Activated CD4-positive, alpha-beta T cell treated with anti-CD3 and anti-CD28 coated beads for 48 hours (primary cell): Measurements from ENCODE around the gene FBN1.

Source experiments
- DNase-seq: peaks from one replicate; pipeline ENCODE4 v3.0.0-alpha.2; 2020

FBN1 gene

DNA sequence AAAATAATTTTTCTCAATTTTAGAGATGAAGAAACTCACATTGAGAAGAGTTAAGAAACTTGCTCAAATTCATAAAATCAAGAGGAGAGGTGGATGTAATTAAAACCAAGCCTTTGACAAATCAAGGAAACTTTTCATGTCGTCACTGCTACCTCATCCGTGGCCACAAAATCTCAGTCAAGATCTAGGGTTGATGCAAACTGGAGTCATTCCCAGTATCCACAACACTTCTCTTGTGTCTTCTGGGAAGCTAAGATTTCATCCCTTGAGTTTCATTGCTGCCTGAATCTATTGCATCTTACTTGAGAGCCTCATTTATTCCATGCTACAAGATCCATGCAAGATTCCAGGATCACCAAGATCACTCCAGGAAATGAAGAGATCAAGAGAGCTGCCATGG is 5.4 kb upstream of the FBN1 start:
- DNase-seq: no peak

DNA sequence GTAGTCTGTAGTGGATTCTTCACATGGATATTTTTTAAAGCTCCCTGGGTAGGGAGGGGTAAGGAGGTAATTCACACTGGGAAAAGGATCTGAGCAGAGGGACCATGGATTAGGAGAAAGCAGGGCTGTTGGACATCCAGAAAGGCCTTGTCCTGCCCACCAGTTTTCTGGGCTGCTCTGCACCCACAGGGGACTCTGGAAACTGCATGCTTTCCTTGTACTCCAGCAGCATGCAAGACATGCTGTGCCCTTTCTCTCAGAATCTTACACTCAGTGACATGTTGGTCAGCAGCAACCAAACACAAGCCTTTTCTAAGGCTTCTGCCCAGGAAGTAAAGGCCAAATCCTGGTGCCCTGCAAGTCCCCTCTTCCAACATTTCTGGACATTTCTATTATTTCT is 2.5 kb upstream of the FBN1 start:
- no peak for DNase-seq

DNA sequence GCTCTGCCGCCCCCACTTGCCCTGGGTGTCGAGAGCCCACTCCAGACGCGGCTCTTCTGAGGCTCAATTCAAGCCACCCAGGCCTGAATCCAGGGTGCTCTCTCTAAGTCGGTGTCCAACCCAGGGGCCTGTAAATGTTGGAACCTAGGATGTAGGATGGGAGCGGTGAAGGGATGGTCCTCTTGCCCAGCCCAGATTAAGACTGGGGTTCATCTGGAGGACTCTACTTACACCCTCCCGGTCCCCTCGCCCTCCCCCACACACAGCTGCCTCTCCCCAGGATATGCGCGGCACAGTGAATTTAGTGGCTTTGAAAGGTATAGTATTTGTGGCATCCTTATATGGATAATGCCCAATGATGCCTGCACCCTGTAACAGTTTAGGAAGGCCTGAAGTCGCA is 822 bp upstream of the FBN1 start:
- DNase-seq: no peak

DNA sequence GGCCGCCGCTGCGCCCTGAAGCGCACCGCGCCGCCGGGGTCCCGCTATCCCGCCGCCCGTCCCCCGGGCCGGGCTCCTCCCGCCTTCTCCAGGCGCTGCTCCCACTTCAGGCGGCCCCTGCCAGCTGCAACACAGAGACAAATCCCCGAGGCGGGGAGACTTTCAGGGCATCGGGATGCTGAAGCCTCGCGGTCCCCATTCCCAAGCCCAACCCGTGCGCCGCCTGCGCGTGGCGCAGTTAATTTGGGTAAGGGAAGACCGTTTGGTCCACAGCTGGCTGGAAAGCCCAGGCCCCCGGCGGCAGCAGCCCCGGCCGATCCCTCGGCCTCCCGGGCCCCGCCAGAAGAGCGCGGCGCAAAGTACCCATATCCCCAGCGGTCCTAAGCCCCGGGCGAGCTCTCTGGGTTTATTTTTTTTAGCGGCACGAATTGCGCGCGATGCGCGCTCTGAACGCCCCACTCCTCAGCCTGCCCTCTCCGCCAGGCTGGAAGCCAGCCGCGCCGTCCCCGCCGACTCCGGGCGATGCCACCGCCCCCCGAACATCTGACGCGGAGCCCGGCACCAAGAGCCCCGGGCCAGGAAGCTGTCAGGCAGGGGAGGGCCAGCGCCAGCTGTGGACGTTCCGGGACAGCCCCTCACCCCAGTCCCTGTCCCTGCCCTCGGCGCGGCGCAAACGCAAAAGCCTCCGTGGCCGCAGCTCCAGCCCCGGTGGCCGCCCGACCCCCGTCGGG is 517 bp downstream of the FBN1 start:
- DNase-seq: peak; percentile 17

DNA sequence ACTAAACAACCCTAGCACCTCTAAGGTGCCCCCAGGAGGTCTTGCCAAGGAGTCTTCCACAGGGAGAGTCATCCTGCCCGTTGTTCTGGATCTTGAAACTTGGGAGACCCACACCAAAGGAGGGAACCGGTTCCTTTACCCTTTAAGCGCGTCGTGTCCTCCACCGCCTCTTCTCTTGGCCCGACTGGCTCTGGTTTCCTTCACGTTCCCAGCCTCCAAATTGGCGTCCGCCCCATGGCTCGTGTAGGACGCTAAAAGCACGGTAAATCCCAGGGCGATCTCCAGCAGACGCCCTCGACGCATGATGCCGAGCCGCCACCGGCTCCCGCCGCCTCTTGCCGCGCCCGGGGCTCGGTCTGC is 1.1 kb downstream of the FBN1 start:
- DNase-seq: peak; percentile 6

DNA sequence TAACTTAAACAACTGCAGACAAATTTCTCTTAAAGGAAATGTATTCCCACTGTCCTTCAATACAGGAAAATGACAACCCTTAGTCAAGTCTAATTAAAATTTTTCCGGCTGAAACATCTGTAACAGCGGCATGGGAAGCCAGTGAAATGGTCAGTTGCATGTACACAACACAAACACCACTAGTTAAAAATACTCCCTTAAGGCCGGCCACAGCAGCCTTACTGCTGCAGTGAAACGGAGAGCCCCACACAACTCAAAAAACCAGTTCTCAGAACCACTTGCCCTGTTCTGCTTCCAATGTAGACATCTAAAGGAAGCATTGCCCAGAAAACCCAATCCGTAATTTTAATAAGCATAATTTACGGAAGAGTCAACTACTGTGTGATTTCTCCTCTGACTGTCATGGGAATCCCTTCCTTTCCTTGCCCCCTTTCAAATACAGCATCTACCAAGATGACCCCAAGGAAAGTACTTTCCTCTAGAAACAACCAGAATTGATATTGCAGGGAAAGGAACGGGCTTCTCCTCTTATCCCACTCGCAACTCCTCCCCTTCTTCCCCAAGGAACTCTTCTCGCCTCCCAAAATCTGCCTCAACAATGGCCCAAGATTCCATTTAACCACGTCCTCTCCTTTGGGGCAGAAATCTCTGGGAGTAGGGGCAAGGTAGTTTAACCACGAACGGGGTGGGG is 1.6 kb downstream of the FBN1 start:
- no peak for DNase-seq

DNA sequence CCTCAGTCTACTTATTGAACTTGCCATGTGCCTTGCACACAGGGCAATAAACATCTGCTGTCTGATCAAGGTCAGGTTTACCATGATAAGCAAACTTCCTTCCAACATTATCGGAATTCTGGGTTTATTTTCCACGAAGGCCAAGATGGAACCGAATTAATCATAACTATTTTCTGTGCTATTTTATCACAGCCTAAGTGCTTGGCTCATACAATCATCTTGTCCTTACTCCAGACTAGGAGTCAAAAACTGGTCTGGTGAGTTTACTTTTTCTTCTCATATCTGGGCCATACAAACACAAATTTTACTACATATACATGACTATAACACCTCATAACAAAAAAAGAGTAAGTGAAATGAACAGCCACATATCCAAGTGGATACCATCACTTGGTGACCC is 2.3 kb downstream of the FBN1 start:
- DNase-seq: no peak

DNA sequence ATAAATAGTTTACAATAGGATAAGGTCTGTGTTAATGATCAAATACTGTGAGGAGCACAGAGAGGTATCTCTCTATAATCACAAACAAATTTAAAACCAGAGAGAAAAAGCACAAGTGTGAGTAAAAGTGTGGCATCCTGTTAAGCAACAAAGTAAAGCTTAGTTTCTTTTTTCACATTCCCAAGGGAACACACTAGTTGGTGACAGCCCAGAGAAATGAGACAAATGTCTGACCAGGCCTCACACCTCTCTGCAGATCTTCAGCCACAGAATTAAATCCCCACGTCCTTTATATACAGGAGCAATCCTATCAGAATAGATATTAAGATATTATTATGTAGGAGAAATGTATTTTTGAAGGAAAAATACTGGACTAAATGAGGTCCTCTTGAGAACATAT is 2.7 kb downstream of the FBN1 start:
- DNase-seq: no peak

DNA sequence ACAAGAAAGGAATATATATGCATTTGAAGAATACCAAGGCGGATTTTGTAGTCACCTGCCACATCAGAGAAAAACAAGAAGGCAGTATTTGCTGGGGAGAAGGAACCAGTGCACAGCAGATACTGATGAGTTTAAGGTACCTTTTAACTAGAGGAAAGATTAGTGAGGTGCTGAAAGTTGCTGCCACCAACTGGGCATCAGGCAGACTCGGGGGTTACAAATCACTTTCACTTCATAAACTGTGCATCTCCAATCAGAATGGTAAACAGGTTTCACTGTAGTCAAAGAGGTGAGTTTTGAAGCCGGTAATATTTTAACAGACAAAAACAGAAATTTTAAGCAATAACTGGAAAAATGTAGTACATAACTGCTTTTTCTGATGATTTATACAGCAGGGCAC is 4.1 kb downstream of the FBN1 start:
- no peak for DNase-seq

DNA sequence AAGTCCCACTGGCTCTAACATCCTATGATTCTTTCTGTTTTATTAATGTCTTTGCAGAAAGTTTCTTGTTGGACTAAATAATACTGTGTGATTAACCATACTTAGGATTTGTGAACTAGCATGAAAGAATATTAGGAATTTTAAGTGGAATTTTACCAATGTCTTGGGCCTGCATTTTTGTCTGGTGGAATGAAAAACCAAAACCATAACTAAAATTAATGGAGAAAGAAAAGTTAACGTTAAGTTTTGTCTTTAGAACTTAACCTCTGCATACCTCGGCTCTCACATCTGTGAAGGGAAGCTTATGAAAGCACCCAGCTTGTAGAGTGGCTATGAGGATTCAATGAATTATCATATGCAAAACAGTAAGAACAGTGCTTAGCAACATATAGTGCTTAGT is 6.5 kb downstream of the FBN1 start:
- DNase-seq: no peak

DNA sequence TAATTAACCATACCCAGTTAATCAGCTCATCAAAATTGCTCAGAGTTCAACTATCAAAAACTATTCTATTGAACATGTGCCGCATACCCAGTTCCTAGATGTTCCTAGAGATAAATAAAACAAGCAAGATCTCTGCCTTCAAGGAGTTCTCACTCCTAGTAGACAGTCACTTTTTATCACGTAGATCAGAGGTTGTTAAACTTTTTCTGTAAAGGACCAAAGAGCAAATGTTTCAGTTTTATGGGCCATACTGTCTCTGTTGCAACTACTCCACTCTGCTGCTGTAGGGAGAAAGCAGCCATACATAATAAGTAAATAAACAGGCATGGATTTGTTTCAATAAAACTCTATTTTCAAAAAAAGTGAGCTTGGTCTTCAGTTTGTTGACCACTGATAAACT is 7.9 kb downstream of the FBN1 start:
- DNase-seq: no peak

DNA sequence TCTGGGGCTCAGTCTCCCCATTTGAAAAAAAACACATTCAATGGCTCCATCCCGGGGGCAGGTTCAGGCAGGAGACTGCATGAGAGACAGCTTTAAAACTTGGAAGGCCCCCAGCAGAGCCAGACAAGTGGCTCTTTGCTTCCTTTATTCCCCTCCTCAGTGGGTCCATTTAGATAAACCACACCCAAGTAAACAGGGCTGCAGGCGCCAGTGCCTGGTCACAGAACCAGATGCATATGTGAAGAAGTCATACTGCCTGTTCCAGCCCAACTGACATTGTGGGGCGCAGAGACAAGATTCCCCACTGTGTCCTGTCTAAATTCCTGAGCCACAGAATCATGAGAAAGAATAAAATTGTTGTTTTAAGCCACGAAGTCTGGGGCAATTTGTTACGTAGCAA is 9.0 kb downstream of the FBN1 start:
- DNase-seq: no peak

DNA sequence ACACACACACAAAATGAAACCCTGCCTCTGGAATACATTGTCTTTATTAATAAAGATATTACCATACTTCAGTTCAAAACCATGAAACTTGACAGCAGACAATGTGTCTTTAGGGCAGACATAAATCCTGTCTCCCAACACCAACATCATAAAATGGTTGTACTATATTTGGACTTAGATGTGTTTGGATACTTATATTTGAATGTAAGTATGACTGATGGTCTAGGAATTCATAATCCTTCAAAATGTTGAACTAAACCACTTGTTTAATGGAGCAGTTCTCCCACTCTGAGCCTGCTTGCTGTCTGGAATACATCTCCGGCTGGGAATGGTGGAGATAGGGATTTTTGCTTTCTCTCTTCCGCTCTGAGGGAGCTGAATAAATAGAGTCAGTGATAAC is 10.6 kb downstream of the FBN1 start:
- DNase-seq: no peak

DNA sequence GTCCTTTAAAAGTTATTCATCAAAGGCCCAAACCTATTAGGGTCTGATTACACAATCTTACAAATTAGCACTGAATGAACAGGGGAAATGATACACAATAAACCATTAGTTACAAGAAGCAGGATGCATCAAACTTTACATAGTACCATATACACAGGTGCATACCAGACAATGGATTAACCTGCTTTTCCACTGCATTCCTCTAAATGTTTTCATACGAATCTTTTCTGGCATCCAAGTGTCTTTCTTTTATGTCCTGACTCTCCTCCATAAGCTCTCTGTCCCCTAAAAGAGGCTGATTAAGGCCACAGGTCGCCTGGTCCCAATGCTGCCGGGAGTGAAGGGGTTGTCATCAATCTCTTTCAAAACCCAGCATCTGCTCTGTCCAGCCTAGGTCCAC is 11.4 kb downstream of the FBN1 start:
- DNase-seq: no peak

DNA sequence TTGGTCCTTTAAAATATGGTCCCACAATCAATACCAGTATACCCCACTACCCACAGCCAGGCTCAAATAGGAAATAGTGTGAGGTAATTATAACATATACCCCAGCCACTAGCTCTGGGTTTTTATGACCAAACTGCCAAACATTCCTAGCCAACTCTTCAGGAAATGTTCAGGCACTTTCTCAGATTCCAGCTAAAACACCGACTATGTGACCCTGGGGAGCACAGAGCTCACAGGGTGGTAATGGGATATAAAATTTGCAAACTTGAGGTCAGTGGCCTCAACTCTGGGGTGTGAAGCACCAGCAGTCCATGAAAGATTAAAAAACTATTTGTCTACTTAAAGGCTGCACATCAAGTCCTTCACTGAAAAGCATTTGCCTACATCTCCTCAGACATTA is 12.9 kb downstream of the FBN1 start:
- no peak for DNase-seq

DNA sequence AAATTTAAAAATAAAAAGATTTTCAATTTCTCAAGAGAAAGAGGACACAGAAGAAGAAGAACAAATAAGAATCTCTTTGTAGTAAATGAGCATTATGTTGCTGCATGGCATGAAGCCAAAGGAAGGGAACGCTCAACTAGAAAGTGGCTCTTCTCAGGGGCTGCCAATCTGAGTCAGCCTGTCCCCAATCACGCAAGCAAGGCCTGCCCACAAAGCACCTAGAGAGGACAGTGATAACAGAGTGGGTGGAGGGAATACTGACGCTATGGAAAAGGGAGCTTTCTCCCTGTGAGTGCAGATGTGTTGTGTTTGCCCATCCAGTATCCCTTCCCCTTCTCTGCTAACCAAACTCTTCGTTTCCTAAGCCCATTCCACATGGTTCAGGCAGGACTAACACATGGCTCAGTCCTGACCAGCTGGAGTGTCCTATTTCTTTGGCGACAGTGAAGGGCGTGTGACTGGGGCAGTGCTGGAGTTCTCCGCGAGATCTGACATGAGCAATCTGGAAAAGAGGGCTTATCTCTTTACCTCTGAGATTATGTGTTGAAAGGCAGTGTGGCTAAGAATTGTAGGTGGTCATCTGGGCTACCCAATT is 14.2 kb downstream of the FBN1 start:
- DNase-seq: peak; percentile 19

DNA sequence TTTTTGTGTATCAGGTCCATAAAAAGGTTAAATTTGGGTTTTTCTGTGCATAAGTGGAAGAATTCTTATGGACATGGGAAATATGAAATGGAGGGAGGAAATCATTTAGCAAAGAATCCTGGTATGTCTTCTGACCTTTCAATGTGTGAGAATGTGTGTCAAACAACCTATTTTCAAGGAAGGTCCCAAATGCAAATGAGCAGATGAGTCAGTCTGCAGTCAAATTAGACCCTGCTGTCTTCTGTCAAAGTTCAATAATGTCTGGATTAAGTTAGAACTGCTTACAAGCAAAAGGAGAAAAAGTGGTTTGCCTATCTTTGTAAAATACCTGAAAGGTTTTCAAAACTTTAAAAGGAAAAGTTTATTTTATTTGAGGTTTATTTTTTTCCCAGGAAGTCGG is 15.3 kb downstream of the FBN1 start:
- DNase-seq: no peak

DNA sequence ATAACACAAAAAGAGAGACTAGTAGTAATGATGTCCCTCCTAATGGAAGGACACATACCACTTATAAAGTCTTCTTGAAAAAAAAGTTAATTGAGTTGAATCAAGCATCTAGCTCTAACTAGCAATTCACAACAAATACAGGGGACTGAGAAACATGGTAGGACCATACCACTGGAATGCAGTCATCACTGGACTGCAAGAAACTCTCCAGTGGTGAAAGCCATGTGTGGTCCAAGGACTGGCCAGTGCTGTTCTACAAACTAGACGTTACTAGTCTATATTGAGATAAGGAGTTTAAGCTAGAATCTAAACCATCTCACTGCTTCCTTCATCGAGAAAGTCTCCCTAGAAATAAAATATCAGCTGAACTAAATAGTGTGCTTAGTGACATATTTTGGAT is 16.7 kb downstream of the FBN1 start:
- no peak for DNase-seq

DNA sequence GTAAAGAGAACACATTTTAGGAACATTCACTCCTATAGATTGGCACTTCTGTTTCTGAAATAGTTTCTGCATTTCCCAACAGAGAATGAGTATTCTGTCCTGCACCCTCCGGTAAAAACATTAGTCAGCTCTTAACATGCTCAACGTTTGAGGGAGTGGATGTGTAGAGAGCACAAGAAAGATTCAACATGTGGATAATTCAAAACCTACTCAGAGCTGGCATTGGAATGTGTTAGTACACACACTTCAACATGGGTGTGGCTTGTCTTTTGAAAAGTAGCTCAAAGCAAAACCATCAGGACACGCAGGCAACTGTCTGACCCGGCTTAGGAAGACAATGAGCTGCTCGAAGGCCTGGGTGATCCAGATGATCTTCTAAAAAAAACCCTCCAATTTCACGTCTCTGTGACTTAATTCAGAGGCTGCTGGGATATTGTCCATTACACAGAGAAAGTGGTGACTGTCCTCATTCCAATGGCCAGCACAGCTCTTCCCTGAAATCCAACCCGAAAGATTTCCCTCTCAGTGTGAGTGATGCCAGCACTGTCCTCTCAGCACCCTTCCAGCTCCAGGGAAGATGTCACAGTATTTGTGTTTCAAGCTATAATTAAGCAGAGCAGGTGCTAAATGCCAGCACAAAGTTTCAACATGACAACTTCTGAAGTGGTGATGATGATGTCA is 18.1 kb downstream of the FBN1 start:
- no peak for DNase-seq

DNA sequence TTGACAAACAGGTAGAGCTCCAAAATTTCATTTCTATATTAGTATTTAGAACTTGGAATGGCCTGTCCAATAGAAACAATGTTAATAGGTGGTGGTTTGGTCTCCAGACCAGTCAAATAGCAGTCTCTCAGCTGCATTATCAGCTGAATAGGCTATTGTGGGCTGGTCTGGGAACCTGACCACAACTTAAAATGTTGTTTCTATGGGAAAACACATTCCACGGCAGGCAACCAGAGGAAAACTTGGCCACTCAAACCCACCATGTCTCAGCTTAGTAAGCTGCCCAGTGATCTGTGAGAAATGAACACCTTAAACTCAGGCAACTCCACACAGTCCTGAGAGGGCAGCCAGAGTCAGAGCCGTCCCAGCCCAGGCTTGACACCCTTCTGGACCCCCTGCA is 20.4 kb downstream of the FBN1 start:
- DNase-seq: no peak

DNA sequence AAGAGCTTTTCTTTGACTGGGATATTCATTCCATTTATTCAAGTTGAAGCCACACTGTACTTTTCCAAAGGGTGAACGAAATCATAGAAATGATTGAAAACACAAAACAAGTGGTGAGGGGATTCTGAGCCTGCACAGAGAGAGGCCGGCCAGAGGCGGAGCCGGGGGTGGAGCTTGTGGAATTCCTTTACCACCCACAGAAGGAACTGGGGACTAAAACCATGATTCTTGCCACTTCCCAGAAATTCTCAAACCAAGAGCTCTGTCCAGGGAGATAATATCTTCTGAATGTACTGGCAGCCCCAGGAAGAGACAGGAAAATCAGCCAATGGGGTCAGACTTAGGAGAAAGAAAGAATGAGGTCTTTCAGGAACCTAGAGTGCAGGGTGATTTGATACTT is 20.8 kb downstream of the FBN1 start:
- no peak for DNase-seq

DNA sequence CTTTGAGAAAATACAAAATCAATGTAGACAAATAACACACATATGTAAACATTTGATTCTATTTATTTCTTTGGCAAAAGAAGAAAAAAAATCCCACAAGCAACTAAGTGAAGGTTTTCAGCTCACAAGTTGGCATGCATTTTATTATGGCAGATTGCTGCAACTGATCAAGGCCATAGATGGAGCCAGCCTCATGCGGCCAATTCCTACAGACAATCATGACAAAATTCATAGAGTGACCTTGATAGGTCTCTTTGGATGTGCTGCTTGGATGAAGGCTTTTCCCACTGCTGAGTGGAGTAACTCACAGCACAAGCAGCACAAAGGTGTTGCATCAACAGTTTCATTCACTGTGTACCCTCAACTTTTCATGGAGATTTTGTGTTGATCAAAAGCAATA is 22.1 kb downstream of the FBN1 start:
- DNase-seq: no peak

DNA sequence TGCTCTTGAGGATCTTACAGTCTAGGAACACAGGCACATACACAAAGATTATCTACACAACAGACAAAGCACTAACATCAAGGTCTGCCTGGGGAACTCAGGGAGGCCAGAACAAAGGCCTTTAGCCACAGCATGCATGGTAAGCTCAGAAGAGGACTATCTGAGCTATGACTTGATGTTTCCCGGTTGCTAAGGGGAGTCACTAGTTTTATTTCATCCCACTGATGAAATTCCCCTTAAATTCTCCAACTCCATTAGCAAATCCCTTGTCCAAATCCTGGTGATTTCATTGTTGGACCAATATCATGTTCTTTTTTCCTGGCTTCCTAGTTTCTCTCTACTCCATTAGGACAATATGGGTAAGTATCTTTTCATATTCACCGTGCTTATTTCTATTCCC is 23.3 kb downstream of the FBN1 start:
- DNase-seq: no peak

DNA sequence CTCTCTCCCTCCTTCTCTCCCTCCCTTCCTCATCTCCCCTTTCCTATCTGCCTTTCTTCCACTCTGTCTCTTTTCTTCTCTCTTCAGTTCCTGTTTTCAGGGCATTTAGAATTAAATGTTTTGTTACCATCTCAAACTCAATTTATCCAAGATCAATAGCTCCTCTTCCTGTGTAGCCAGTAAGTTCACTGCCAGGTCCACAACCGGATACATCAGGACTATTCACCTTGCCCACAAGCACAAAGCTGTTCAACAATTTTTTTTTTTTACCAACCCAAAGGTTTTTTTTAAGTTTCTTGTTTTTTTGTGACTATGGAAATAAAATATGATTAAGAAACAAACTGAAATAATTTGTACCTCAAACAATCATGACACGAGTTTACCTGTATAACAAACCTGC is 26.1 kb downstream of the FBN1 start:
- no peak for DNase-seq
